ENCODE data around the gene BAX. TPM values are rescaled to one million over a fixed set of nuclear protein-coding genes. Genes with fewer than 3 reads are reported as not detected.

The BAX gene
- total and polyA plus RNA-seq, 9 of the 15 experiments (the other 6 are each of a cell fraction or from before 2014, with no cell fraction given), result 3.2 to 95.4 (median 44.5) TPM

DNA sequence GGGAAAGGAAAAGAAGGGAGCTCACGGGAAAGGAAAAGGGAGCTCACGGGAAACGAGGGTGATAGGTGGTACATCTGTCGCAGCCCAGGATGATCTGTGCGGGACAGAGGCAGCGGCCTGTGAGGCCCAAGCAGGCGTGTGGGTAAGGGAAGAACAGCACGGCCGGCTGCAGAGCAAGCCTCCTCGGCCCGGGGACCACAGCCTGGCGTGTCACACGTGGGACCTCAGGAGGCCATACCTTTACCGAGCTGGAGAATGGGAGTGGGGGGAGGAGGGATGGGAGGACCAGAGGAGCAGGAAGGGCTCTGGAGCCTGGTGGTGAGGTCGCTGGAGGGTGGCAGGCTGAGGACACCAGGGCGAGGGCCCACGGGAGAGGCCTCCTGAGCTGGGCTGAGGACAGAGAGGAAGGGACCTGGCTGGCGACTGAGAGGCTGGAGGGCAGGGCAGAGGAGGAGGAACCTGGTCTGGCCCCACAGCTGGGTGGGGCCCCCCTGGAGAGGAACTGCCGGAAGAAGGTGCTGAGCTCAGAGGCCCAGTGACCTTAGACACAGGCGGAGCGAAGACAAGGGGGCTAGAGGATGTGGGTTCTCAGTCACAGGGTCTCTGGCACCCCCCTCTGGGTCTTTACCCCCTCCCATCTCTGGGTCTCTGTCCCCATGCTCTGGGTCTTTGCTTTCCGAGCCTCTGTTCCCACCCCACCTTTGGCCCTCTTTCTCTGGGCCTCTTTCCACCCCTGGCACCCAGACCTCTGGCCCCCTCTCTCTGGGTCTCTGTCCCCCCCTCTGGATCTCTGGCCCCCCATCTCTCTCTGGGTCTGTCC, 7.6 kb downstream of the BAX start (continued):
- TF ChIP-seq, protein P1, sequence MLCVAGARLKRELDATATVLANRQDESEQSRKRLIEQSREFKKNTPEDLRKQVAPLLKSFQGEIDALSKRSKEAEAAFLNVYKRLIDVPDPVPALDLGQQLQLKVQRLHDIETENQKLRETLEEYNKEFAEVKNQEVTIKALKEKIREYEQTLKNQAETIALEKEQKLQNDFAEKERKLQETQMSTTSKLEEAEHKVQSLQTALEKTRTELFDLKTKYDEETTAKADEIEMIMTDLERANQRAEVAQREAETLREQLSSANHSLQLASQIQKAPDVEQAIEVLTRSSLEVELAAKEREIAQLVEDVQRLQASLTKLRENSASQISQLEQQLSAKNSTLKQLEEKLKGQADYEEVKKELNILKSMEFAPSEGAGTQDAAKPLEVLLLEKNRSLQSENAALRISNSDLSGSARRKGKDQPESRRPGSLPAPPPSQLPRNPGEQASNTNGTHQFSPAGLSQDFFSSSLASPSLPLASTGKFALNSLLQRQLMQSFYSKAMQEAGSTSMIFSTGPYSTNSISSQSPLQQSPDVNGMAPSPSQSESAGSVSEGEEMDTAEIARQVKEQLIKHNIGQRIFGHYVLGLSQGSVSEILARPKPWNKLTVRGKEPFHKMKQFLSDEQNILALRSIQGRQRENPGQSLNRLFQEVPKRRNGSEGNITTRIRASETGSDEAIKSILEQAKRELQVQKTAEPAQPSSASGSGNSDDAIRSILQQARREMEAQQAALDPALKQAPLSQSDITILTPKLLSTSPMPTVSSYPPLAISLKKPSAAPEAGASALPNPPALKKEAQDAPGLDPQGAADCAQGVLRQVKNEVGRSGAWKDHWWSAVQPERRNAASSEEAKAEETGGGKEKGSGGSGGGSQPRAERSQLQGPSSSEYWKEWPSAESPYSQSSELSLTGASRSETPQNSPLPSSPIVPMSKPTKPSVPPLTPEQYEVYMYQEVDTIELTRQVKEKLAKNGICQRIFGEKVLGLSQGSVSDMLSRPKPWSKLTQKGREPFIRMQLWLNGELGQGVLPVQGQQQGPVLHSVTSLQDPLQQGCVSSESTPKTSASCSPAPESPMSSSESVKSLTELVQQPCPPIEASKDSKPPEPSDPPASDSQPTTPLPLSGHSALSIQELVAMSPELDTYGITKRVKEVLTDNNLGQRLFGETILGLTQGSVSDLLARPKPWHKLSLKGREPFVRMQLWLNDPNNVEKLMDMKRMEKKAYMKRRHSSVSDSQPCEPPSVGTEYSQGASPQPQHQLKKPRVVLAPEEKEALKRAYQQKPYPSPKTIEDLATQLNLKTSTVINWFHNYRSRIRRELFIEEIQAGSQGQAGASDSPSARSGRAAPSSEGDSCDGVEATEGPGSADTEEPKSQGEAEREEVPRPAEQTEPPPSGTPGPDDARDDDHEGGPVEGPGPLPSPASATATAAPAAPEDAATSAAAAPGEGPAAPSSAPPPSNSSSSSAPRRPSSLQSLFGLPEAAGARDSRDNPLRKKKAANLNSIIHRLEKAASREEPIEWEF (CRISPR knock-in tag; IDR thresholded peaks at IDR 0.05), result peak; percentile 51; the same call in 1 of the 2 replicates
- TF ChIP-seq TAF9B (IDR thresholded peaks at IDR 0.05; ENCODE audit: partially characterized antibody) (peak; percentile 85), CBFB (CRISPR knock-in tag; IDR thresholded peaks at IDR 0.05) (no peak), ZNF12 (CRISPR knock-in tag; IDR thresholded peaks at IDR 0.05) (no peak), FOS (IDR thresholded peaks at IDR 0.05; ENCODE audit: extremely low read depth, insufficient read length) (no peak), ZNF3 (CRISPR knock-in tag; IDR thresholded peaks at IDR 0.05) (no peak), SNRNP70 (optimal IDR thresholded peaks at IDR 0.05; ENCODE audit: low read depth, low read length) (no peak), NBN (IDR thresholded peaks at IDR 0.05; ENCODE audit: low read depth) (peak; percentile 65; the same call in 1 of the 2 replicates), EWSR1 (IDR thresholded peaks at IDR 0.05; ENCODE audit: borderline replicate concordance, low read depth, partially characterized antibody) (no peak), HMGN3 (IDR thresholded peaks at IDR 0.05; ENCODE audit: borderline replicate concordance, extremely low read depth, insufficient read length, low read depth, low read length) (peak; percentile 65), ZNF764 (CRISPR knock-in tag; IDR thresholded peaks at IDR 0.05; ENCODE audit: low read depth) (0 out of 2 replicates have a peak, but pooled peaks have one; percentile 46), POLR2AphosphoS5 (IDR thresholded peaks at IDR 0.05; ENCODE audit: control insufficient read depth, insufficient read depth, low read depth, low read length) (peak; percentile 81), DACH1 (IDR thresholded peaks at IDR 0.05; ENCODE audit: partially characterized antibody) (peak; percentile 77), SMAD1 (IDR thresholded peaks at IDR 0.05; ENCODE audit: low read depth, low read length, partially characterized antibody) (no peak)
- TF ChIP-seq, protein P2, sequence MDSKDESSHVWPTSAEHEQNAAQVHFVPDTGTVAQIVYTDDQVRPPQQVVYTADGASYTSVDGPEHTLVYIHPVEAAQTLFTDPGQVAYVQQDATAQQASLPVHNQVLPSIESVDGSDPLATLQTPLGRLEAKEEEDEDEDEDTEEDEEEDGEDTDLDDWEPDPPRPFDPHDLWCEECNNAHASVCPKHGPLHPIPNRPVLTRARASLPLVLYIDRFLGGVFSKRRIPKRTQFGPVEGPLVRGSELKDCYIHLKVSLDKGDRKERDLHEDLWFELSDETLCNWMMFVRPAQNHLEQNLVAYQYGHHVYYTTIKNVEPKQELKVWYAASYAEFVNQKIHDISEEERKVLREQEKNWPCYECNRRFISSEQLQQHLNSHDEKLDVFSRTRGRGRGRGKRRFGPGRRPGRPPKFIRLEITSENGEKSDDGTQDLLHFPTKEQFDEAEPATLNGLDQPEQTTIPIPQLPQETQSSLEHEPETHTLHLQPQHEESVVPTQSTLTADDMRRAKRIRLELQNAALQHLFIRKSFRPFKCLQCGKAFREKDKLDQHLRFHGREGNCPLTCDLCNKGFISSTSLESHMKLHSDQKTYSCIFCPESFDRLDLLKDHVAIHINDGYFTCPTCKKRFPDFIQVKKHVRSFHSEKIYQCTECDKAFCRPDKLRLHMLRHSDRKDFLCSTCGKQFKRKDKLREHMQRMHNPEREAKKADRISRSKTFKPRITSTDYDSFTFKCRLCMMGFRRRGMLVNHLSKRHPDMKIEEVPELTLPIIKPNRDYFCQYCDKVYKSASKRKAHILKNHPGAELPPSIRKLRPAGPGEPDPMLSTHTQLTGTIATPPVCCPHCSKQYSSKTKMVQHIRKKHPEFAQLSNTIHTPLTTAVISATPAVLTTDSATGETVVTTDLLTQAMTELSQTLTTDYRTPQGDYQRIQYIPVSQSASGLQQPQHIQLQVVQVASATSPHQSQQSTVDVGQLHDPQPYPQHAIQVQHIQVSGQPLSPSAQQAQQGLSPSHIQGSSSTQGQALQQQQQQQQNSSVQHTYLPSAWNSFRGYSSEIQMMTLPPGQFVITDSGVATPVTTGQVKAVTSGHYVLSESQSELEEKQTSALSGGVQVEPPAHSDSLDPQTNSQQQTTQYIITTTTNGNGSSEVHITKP (IDR thresholded peaks at IDR 0.05; ENCODE audit: partially characterized antibody), result peak; percentile 61
- TF ChIP-seq, protein P3, sequence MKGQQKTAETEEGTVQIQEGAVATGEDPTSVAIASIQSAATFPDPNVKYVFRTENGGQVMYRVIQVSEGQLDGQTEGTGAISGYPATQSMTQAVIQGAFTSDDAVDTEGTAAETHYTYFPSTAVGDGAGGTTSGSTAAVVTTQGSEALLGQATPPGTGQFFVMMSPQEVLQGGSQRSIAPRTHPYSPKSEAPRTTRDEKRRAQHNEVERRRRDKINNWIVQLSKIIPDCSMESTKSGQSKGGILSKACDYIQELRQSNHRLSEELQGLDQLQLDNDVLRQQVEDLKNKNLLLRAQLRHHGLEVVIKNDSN (CRISPR knock-in tag; IDR thresholded peaks at IDR 0.05), result peak; percentile 51
